Measurements from ENCODE around the gene TMEM178B.

The TMEM178B gene

GRCh38 chr7:141225916-141226618 is 152.2 kb downstream of the TMEM178B start:
- DNase-seq: no peak

GRCh38 chr7:141227454-141227853 is 153.6 kb downstream of the TMEM178B start:
- DNase-seq: peak; percentile 12

GRCh38 chr7:141228482-141228881 is 154.6 kb downstream of the TMEM178B start:
- DNase-seq: no peak

- peak; percentile 27 for DNase-seq
These were observed 157.3 kb downstream of the TMEM178B start for GRCh38 chr7:141231018-141231792.

GRCh38 chr7:141232286-141233051 is 158.6 kb downstream of the TMEM178B start:
- DNase-seq: no peak

- no peak for DNase-seq
These were observed 160.7 kb downstream of the TMEM178B start for GRCh38 chr7:141234335-141235105.

- DNase-seq: no peak
These were observed 161.8 kb downstream of the TMEM178B start for GRCh38 chr7:141235656-141236055.

- DNase-seq: no peak
These were observed 164.9 kb downstream of the TMEM178B start for GRCh38 chr7:141238596-141239243.

- no peak for DNase-seq
These were observed 165.8 kb downstream of the TMEM178B start for GRCh38 chr7:141239661-141240060.

GRCh38 chr7:141242568-141242967 is 168.7 kb downstream of the TMEM178B start:
- DNase-seq: no peak

- no peak for DNase-seq
These were observed 169.5 kb downstream of the TMEM178B start for GRCh38 chr7:141243368-141243767.

- no peak for DNase-seq
These were observed 170.6 kb downstream of the TMEM178B start for GRCh38 chr7:141244435-141244834.

- DNase-seq: no peak
These were observed 172.6 kb downstream of the TMEM178B start for GRCh38 chr7:141246426-141246825.

GRCh38 chr7:141251180-141251579 is 177.3 kb downstream of the TMEM178B start:
- DNase-seq: no peak

GRCh38 chr7:141251957-141252356 is 178.1 kb downstream of the TMEM178B start:
- no peak for DNase-seq

- no peak for DNase-seq
These were observed 183.7 kb downstream of the TMEM178B start for GRCh38 chr7:141257597-141257996.

- DNase-seq: no peak
These were observed 184.7 kb downstream of the TMEM178B start for GRCh38 chr7:141258559-141258958.

- no peak for DNase-seq
These were observed 188.5 kb downstream of the TMEM178B start for GRCh38 chr7:141262101-141263090.

GRCh38 chr7:141263508-141263907 is 189.6 kb downstream of the TMEM178B start:
- no peak for DNase-seq

- DNase-seq: no peak
These were observed 190.1 kb downstream of the TMEM178B start for GRCh38 chr7:141263983-141264382.

GRCh38 chr7:141264511-141264910 is 190.6 kb downstream of the TMEM178B start:
- DNase-seq: no peak

Measured in NCI-H226 (cell line).